Loucy (cell line): ENCODE results near the gene PSMC6.

Experiments used
- H2AFZ ChIP-seq: fragments of 200-600 bp; sonication (generic); 2 replicates; pipeline ENCODE4 v1.6.0; 2016; ENCODE audit warnings: antibody characterized with exemption, mild to moderate bottlenecking, low read length, moderate library complexity
- H3F3A ChIP-seq: fragments of 200-600 bp; 2 replicates; pipeline ENCODE4 v1.6.0; 2016; ENCODE audit warnings: antibody characterized with exemption, low read depth, mild to moderate bottlenecking
- H3K27me3 ChIP-seq: fragments of 200-600 bp; sonication (generic); 2 replicates; pipeline ENCODE4 v1.6.1; 2014; ENCODE audit warnings: low read length, mild to moderate bottlenecking; ENCODE audit not compliant: insufficient read depth, poor library complexity, severe bottlenecking
- H3K36me3 ChIP-seq: fragments of 200-600 bp; sonication (generic); 2 replicates; pipeline ENCODE4 v1.6.1; 2016; ENCODE audit warnings: low read length; ENCODE audit not compliant: insufficient read depth
- H3K4me1 ChIP-seq: fragments of 200-600 bp; sonication (generic); 2 replicates; pipeline ENCODE4 v1.5.1; 2014; ENCODE audit warnings: low read length, mild to moderate bottlenecking; ENCODE audit not compliant: insufficient read depth, poor library complexity, severe bottlenecking
- H3K4me2 ChIP-seq: fragments of 200-600 bp; sonication (generic); 2 replicates; pipeline ENCODE4 v1.6.0; 2014; ENCODE audit warnings: antibody characterized with exemption, low read length, low read depth, mild to moderate bottlenecking; ENCODE audit not compliant: poor library complexity, severe bottlenecking
- H3K4me3 ChIP-seq: fragments of 200-600 bp; sonication (generic); 2 replicates; pipeline ENCODE4 v1.5.1; 2014; ENCODE audit warnings: low read length, mild to moderate bottlenecking, mixed read lengths; ENCODE audit not compliant: poor library complexity, severe bottlenecking
- H3K79me2 ChIP-seq: fragments of 200-600 bp; sonication (generic); 2 replicates; pipeline ENCODE4 v1.6.1; 2014; ENCODE audit warnings: low read length; ENCODE audit not compliant: insufficient read depth
- H3K9ac ChIP-seq: fragments of 200-600 bp; sonication (generic); 2 replicates; pipeline ENCODE4 v1.6.0; 2014; ENCODE audit warnings: mild to moderate bottlenecking, low read depth, low read length, moderate library complexity; ENCODE audit not compliant: poor library complexity, severe bottlenecking
- H3K9me2 ChIP-seq: fragments of 200-600 bp; sonication (generic); replicated peaks from 2 replicates; pipeline ENCODE4 v1.6.1; 2016; ENCODE audit warnings: low read depth, low read length, mixed read lengths
- H3K9me3 ChIP-seq: fragments of 200-600 bp; sonication (generic); 2 replicates; pipeline ENCODE4 v1.6.1; 2014; ENCODE audit warnings: mild to moderate bottlenecking, antibody characterized with exemption, low read length, low read depth; ENCODE audit not compliant: insufficient read depth
- H4K20me1 ChIP-seq: fragments of 200-600 bp; sonication (generic); 2 replicates; pipeline ENCODE4 v1.6.0; 2014; ENCODE audit warnings: antibody characterized with exemption, low read length, mild to moderate bottlenecking; ENCODE audit not compliant: insufficient read depth, poor library complexity, severe bottlenecking
- EZH2phosphoT487 ChIP-seq: fragments of 200-600 bp; IDR thresholded peaks from 2 replicates; pipeline ENCODE4 v1.6.1; 2018; ENCODE audit warnings: antibody characterized with exemption, mild to moderate bottlenecking, moderate library complexity, borderline replicate concordance
- TF ChIP-seq, protein P1 (sequence below): fragments of 200-600 bp; sonication (generic); conservative IDR thresholded peaks from 2 replicates; pipeline ENCODE4 v1.5.1; 2014; ENCODE audit warnings: mild to moderate bottlenecking, antibody characterized with exemption, low read length

PSMC6 gene

DNA sequence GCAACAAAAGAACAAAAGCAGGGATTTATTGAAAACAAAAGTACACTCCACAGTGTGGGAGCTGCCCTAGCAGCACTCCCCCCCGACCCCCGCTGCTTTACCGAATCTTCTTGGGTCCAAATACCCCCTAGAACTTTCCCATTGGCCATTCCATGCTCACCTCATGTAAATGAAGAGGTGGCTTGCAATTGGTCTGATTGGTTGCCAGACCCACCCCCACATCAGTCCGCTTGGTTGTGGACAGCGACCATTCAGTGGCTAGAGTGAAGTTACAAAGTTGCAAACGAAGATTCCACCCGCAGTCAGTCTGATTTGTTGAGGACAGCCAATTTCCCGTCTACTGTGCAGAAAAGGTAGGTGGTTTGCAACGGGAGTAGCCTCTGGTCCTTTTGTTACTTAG is 26.8 kb downstream of the PSMC6 start:
- H3K4me1 ChIP-seq: peaks cover 53% of the 10 kb centered on the region
- H3K36me3 ChIP-seq: peaks cover under 1% of the 10 kb centered on the region; the same call in 1 of the 2 replicates
- H3K9me2 ChIP-seq: no peaks in the 10 kb centered on the region
- peak overlapping the region; percentile 28 for H3K4me2 ChIP-seq
- no peak overlapping the region for H2AFZ ChIP-seq
- H4K20me1 ChIP-seq: peaks cover 4% of the 10 kb centered on the region
- TF ChIP-seq EZH2phosphoT487: no peak
- TF ChIP-seq, protein P1, sequence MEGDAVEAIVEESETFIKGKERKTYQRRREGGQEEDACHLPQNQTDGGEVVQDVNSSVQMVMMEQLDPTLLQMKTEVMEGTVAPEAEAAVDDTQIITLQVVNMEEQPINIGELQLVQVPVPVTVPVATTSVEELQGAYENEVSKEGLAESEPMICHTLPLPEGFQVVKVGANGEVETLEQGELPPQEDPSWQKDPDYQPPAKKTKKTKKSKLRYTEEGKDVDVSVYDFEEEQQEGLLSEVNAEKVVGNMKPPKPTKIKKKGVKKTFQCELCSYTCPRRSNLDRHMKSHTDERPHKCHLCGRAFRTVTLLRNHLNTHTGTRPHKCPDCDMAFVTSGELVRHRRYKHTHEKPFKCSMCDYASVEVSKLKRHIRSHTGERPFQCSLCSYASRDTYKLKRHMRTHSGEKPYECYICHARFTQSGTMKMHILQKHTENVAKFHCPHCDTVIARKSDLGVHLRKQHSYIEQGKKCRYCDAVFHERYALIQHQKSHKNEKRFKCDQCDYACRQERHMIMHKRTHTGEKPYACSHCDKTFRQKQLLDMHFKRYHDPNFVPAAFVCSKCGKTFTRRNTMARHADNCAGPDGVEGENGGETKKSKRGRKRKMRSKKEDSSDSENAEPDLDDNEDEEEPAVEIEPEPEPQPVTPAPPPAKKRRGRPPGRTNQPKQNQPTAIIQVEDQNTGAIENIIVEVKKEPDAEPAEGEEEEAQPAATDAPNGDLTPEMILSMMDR: no peak
- H3K9ac ChIP-seq: no peak overlapping the region
- H3K27me3 ChIP-seq: no peaks in the 10 kb centered on the region
- H3F3A ChIP-seq: no peaks in the 10 kb centered on the region
- H3K79me2 ChIP-seq: peaks cover 47% of the 10 kb centered on the region
- no peaks in the 10 kb centered on the region for H3K9me3 ChIP-seq
- H3K4me3 ChIP-seq: no peak overlapping the region

DNA sequence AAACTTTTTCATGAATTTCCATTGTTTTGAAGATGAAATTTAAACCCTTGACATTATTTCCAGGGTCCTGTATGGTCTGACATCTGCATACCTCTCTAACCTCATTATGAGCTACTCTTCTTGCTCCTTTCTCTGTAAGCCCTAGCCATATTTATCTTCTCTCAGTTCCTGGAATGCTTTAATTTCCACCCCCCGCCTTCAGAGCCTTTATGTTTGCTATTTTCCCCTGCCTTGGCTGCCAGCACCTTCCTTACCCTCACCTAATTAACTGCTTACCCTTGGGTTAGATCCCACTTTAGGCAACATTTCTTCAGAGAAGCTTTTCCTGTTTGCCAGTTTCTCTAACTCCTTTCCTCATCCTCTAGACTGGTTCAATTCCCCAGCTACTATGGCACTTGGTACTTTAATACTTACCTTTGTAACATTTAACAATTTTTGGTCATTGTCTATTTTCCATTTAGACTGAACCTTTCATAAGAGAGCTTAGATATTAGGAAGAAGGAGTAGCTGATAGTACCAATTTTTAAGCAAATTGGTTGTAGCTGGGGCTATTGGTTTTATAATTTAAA is 29.0 kb downstream of the PSMC6 start:
- H3K9ac ChIP-seq: no peak overlapping the region
- H3K27me3 ChIP-seq: no peaks in the 10 kb centered on the region
- H3K4me2 ChIP-seq: peak overlapping the region; percentile 22
- no peaks in the 10 kb centered on the region for H3F3A ChIP-seq
- no peak overlapping the region for H2AFZ ChIP-seq
- peaks cover 46% of the 10 kb centered on the region for H3K79me2 ChIP-seq
- peaks cover under 1% of the 10 kb centered on the region for H4K20me1 ChIP-seq
- TF ChIP-seq, protein P1: no peak
- TF ChIP-seq EZH2phosphoT487: no peak
- no peaks in the 10 kb centered on the region for H3K9me2 ChIP-seq
- no peak overlapping the region for H3K4me3 ChIP-seq
- H3K9me3 ChIP-seq: no peaks in the 10 kb centered on the region
- H3K4me1 ChIP-seq: peaks cover 43% of the 10 kb centered on the region
- no peaks in the 10 kb centered on the region for H3K36me3 ChIP-seq

DNA sequence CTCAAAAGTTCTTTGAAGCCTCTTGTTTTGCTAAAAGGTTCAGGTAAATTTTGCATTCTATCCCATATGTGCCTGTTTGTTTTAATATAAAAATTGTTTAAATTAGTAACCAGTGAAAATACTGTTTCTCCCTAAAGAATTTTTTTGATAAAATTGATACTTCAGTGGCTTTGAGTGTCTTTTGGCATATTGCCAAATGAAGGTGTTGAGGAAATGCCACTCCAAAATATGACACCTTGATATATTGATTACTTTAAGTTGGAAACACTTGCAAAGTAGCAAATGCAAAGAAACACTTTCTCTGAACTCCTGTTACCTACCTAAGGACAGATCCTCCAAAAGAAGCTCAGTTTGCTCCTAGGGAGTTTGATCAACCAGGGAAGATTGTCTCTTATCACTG is 31.4 kb downstream of the PSMC6 start:
- Histone ChIP-seq H3F3A (no peaks in the 10 kb centered on the region), H3K9me2 (no peaks in the 10 kb centered on the region), H2AFZ (no peak overlapping the region), H4K20me1 (no peaks in the 10 kb centered on the region), H3K36me3 (no peaks in the 10 kb centered on the region), H3K79me2 (peaks cover 36% of the 10 kb centered on the region), H3K4me3 (no peak overlapping the region), H3K4me2 (no peak overlapping the region), H3K27me3 (no peaks in the 10 kb centered on the region), H3K9me3 (no peaks in the 10 kb centered on the region), H3K9ac (no peak overlapping the region), H3K4me1 (peaks cover 46% of the 10 kb centered on the region)
- TF ChIP-seq, protein P1: no peak
- no peak for TF ChIP-seq EZH2phosphoT487
